B cell (primary cell): ENCODE results near the gene PREX1. TPM values are rescaled to one million over a fixed set of nuclear protein-coding genes. Genes with fewer than 3 reads are reported as not detected.

ENCODE experiments used
- ATAC-seq: fragments of 200-7000 bp; cut with Tn5 transposase; one replicate; pipeline ENCODE4 v1.10.0; 2021; ENCODE audit warnings: low read depth, mild to moderate bottlenecking, moderate number of reproducible peaks, moderate library complexity
- CTCF ChIA-PET: fragments of 350-600 bp; sonication (Branson Sonifier 250); formaldehyde crosslinking; loops from one replicate; lab custom pipeline; 2021; ENCODE audit warnings: antibody characterized with exemption, inconsistent platforms; lab: Charles Lee
- POLR2A ChIA-PET: fragments of 350-600 bp; sonication (Branson Sonifier 250); formaldehyde crosslinking; loops from one replicate; lab custom pipeline; 2021; ENCODE audit warnings: antibody characterized with exemption; lab: Charles Lee
- DNase-seq: peaks from one replicate; pipeline ENCODE4 v3.0.0; 2013
- H2AFZ ChIP-seq: 2 replicates; pipeline ENCODE4 v1.6.1; 2012; ENCODE audit warnings: mild to moderate bottlenecking, low read depth, low read length; ENCODE audit not compliant: insufficient read depth, poor library complexity, severe bottlenecking
- H3K27ac ChIP-seq, 2 donors: 1 replicate in 1 of 2; 2 replicates in 1 of 2; pipeline ENCODE4 v1.5.1; 2012 to 2013; ENCODE audit warnings: low read length in 2 of 2, mild to moderate bottlenecking in 2 of 2, moderate library complexity in 1 of 2
- H3K27me3 ChIP-seq, 4 experiments: fragments of 200-600 bp in 1 of 4; sonication (generic) in 1 of 4; replicated peaks in 1 of 4; 1 replicate in 2 of 4; 2 replicates in 2 of 4; pipeline versions ENCODE4 v1.6.1 to v1.7.0; 2013 to 2016; ENCODE audit warnings: low read length in 3 of 4, mild to moderate bottlenecking in 2 of 4, mixed read lengths in 1 of 4, moderate library complexity in 1 of 4; ENCODE audit not compliant: insufficient read depth in 4 of 4, control insufficient read depth in 3 of 4; ENCODE audit errors: control extremely low read depth in 1 of 4
- H3K36me3 ChIP-seq, 2 experiments: replicated peaks in 1 of 2; 1 replicate in 1 of 2; 2 replicates in 1 of 2; pipeline versions ENCODE4 v1.6.1 to v1.7.1; 2013; ENCODE audit warnings: low read length in 1 of 2; ENCODE audit not compliant: insufficient read depth in 2 of 2, control insufficient read depth in 1 of 2; ENCODE audit errors: control extremely low read depth in 1 of 2, extremely low read depth in 1 of 2
- H3K4me1 ChIP-seq, 2 donors: fragments of 200-600 bp in 1 of 2; sonication (generic) in 1 of 2; 1 replicate in 1 of 2; 2 replicates in 1 of 2; pipeline versions ENCODE4 v1.5.1 to v1.6.1; 2013 to 2017; ENCODE audit warnings: low read length in 2 of 2; ENCODE audit not compliant: control insufficient read depth in 2 of 2, insufficient read depth in 2 of 2
- H3K4me2 ChIP-seq: replicated peaks from 2 replicates; pipeline ENCODE3; 2012; ENCODE audit warnings: mild to moderate bottlenecking, low read depth, low read length; ENCODE audit not compliant: poor library complexity, severe bottlenecking
- H3K4me3 ChIP-seq, 5 experiments: fragments of 200-600 bp in 1 of 5; sonication (generic) in 1 of 5; 1 replicate in 3 of 5; 2 replicates in 2 of 5; pipeline versions ENCODE4 v1.5.1 to v1.7.0; 2011 to 2016; ENCODE audit warnings: low read length in 4 of 5, mild to moderate bottlenecking in 4 of 5, low read depth in 2 of 5, control low read depth in 1 of 5, moderate library complexity in 1 of 5; ENCODE audit not compliant: insufficient read depth in 1 of 5; ENCODE audit errors: control extremely low read depth in 1 of 5, extremely low read depth in 1 of 5
- H3K79me2 ChIP-seq: fragments of 200-600 bp; sonication (generic); one replicate; pipeline ENCODE4 v1.6.0; 2016; ENCODE audit warnings: low read length; ENCODE audit not compliant: control insufficient read depth, insufficient read depth
- H3K9ac ChIP-seq: fragments of 200-600 bp; sonication (generic); 2 replicates; pipeline ENCODE4 v1.6.1; 2017; ENCODE audit warnings: mild to moderate bottlenecking, low read length, moderate library complexity
- H3K9me3 ChIP-seq, 3 donors: one replicate each; pipeline versions ENCODE4 v1.6.1 to v1.7.1; 2013; ENCODE audit warnings: low read length in 2 of 3; ENCODE audit not compliant: control insufficient read depth in 2 of 3, insufficient read depth in 1 of 3; ENCODE audit errors: control extremely low read depth in 1 of 3
- H4K20me1 ChIP-seq: 2 replicates; pipeline ENCODE4 v1.6.0; 2012; ENCODE audit warnings: mild to moderate bottlenecking, low read length; ENCODE audit not compliant: insufficient read depth, control insufficient read depth, poor library complexity, severe bottlenecking
- H3K27ac Mint-ChIP-seq: one replicate; pipeline ENCODE4 v1.8.0; 2021; ENCODE audit warnings: mixed read lengths
- H3K27me3 Mint-ChIP-seq: one replicate; pipeline ENCODE4 v1.8.0; 2021; ENCODE audit warnings: mixed read lengths
- H3K4me1 Mint-ChIP-seq: one replicate; pipeline ENCODE4 v1.8.0; 2021; ENCODE audit warnings: mixed read lengths
- H3K4me3 Mint-ChIP-seq: one replicate; pipeline ENCODE4 v1.8.0; 2021; ENCODE audit warnings: mixed read lengths
- H3K9me3 Mint-ChIP-seq: one replicate; pipeline ENCODE4 v1.8.0; 2022; ENCODE audit warnings: mixed read lengths; ENCODE audit not compliant: insufficient read depth
- EZH2 ChIP-seq: IDR thresholded peaks from 2 replicates; pipeline ENCODE4 v1.6.1; 2012; ENCODE audit warnings: borderline replicate concordance, low read depth, mild to moderate bottlenecking, moderate library complexity, low read length; ENCODE audit not compliant: insufficient read depth, poor library complexity, severe bottlenecking
- WGBS: methylation state at CpG from one replicate; pipeline ENCODE4 v1.1.5; 2013; ENCODE audit warnings: missing lambda C conversion rate; ENCODE audit not compliant: insufficient coverage; 5-methylcytosine and 5-hydroxymethylcytosine counted together
- intact Hi-C: fragments of 100-400 bp; cut with micrococcal nuclease; formaldehyde crosslinking; loops from one replicate; pipeline ENCODE4 v1.10.0; 2022
- polyA plus RNA-seq: library from polyadenylated mRNA; depleted of rRNA; stranded (reverse); fragments of >200 nt; gene quantifications from 2 replicates; pipeline ENCODE4 v1.2.3, GENCODE V29; 2012
- total RNA-seq, 2 donors: library from RNA; stranded (reverse); fragments of 120-200 nt in 1 of 2; gene quantifications; 1 replicate in 1 of 2; 2 replicates in 1 of 2; pipeline versions ENCODE4 v1.2.3 to v1.2.4, GENCODE V29; 2013 to 2022
- TF ChIP-seq, protein P1 (sequence below): fragments of 200-600 bp; IDR thresholded peaks from one replicate; pipeline ENCODE4 v1.8.0; 2022; ENCODE audit warnings: antibody characterized with exemption, mild to moderate bottlenecking

The PREX1 gene
- total and polyA plus RNA-seq, 2 donors (not counting 1 experiment from before 2014, with no cell fraction given) = 79.1 to 99.4 TPM

- Histone ChIP-seq H3K4me2 (no peak overlapping the region), H3K4me1 (peaks cover 48 to 57% of the 10 kb centered on the region in 2 donors), H4K20me1 (peaks cover 95% of the 10 kb centered on the region), H3K9me3 (peaks cover 0 to 3% (median 0%) of the 10 kb centered on the region in 3 donors), H3K36me3 (peaks cover 0 to 6% of the 10 kb centered on the region in 2 experiments), H3K79me2 (peaks cover 85% of the 10 kb centered on the region), H3K9ac (no peak overlapping the region), H3K27me3 (no peaks in the 10 kb centered on the region), H2AFZ (no peak overlapping the region), H3K4me3 (no peak overlapping the region), H3K27ac (peak overlapping the region in 1 of 2 donors; percentile 3)
- intact Hi-C loops = no loop called here
- Mint-ChIP-seq H3K27ac (peak overlapping the region; percentile 46), H3K4me3 (no peak overlapping the region), H3K9me3 (no peaks in the 10 kb centered on the region), H3K4me1 (peaks cover 70% of the 10 kb centered on the region), H3K27me3 (no peaks in the 10 kb centered on the region)
- ATAC-seq (no peak), DNase-seq (no peak)
- ChIA-PET POLR2A (no interaction called here), CTCF (interaction anchor here (1.1 kb wide), 1 partner anchor 891 kb away, joined by 3 read pairs; no protein-coding TSS in a partner anchor)
- no CpG with 5 or more reads among the region's 5 CpGs for WGBS
- no peak for TF ChIP-seq EZH2
- TF ChIP-seq, protein P1, sequence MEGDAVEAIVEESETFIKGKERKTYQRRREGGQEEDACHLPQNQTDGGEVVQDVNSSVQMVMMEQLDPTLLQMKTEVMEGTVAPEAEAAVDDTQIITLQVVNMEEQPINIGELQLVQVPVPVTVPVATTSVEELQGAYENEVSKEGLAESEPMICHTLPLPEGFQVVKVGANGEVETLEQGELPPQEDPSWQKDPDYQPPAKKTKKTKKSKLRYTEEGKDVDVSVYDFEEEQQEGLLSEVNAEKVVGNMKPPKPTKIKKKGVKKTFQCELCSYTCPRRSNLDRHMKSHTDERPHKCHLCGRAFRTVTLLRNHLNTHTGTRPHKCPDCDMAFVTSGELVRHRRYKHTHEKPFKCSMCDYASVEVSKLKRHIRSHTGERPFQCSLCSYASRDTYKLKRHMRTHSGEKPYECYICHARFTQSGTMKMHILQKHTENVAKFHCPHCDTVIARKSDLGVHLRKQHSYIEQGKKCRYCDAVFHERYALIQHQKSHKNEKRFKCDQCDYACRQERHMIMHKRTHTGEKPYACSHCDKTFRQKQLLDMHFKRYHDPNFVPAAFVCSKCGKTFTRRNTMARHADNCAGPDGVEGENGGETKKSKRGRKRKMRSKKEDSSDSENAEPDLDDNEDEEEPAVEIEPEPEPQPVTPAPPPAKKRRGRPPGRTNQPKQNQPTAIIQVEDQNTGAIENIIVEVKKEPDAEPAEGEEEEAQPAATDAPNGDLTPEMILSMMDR = no peak
Observed at GRCh38 chr20:48794816-48795457, 32.9 kb downstream of the PREX1 start.

DNA sequence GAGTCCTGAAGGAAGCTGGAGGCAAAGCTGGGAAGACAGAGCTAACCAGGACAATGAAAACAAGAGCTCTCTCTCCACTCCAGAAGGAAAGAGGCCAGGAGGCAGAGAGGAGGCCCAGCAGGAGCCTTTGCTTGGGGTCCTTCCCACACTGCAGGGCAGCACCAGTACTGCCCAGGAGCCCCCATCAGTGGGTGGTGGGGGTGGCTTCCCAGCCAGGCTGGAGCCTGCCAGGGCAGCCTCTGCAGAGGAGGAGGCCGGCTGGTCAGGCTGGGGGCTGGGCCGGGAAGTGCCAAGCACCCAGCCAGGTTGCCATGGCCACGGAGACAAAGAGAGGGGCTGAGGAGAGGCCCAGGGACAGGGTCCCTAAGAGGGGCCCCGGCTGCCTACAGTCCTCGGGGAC, 33.4 kb downstream of the PREX1 start:
- H3K4me1 Mint-ChIP-seq = peaks cover 73% of the 10 kb centered on the region
- H3K9ac ChIP-seq = no peak overlapping the region

More for the DNA sequence above, 33.4 kb downstream of the PREX1 start:
- H3K79me2 ChIP-seq = peaks cover 83% of the 10 kb centered on the region
- intact Hi-C loops = no loop called here
- 82% methylated on average over 5 of the region's 5 CpGs for WGBS
- ATAC-seq (no peak), DNase-seq (no peak)
- no peak overlapping the region for H3K4me3 ChIP-seq
- H3K27me3 ChIP-seq = no peaks in the 10 kb centered on the region
- peaks cover 0 to 3% (median 0%) of the 10 kb centered on the region in 3 donors for H3K9me3 ChIP-seq
- peak overlapping the region; percentile 61 for H3K27ac Mint-ChIP-seq
- H4K20me1 ChIP-seq = peaks cover 95% of the 10 kb centered on the region
- H3K4me3 Mint-ChIP-seq = no peak overlapping the region
- H3K27ac ChIP-seq = peak overlapping the region in 1 of 2 donors; percentile 42
- peaks cover 0 to 6% of the 10 kb centered on the region in 2 experiments for H3K36me3 ChIP-seq
- H3K4me2 ChIP-seq = no peak overlapping the region
- no peak for TF ChIP-seq EZH2
- TF ChIP-seq, protein P1 = no peak
- H2AFZ ChIP-seq = no peak overlapping the region
- ChIA-PET CTCF (interaction anchor here (0.8 kb wide), 1 partner anchor 110 kb away, joined by 3 read pairs; no protein-coding TSS in a partner anchor), POLR2A (no interaction called here)
- no peaks in the 10 kb centered on the region for H3K9me3 Mint-ChIP-seq
- H3K4me1 ChIP-seq = peaks cover 48 to 56% of the 10 kb centered on the region in 2 donors
- H3K27me3 Mint-ChIP-seq = no peaks in the 10 kb centered on the region
